SH-SY5Y (cell line): Measurements from ENCODE around the gene TSR1.

Experiments
- GATA2 ChIP-seq: IDR thresholded peaks from 2 replicates; pipeline ENCODE4 v1.6.1; 2011; ENCODE audit warnings: mild to moderate bottlenecking, low read depth, low read length
- GATA3 ChIP-seq: IDR thresholded peaks from 2 replicates; pipeline ENCODE4 v1.6.1; 2011; ENCODE audit warnings: low read depth, mild to moderate bottlenecking, low read length, moderate library complexity

The TSR1 gene

DNA sequence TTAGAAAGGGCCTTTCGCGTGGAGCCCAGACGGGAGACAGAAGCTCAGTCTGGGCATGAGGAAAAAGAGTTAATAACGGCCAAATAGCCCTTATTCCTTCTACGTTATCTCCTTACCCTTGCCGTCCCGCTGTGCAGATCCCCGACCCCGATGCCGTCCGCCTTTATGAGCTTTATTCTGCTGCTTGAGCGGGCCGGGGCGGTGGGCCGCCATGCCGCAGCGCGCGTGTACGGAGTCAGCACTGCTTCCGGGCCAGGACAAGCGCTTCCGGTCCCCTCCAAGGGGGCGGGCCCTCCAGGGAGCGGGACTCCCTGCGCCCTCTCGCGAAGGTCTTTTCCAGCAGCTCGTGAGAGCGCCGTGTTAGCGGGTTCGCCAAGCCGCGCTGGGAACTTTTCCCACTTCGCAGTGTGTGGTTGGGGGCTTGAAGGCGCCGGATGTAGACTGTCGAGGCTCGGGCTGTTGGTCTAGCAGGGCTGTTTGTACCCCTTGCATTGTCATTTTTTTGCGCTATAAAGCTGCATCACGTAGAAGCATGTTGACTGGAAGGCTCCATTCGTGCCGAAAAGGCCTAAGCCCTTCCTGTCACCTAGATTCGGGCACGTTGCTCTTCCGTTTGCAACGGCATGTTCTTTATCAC is at the start of gene TSR1:
Gene TSR1 (minus strand): TSS at position 243 of the 637 bp plus-strand sequence. CDS start 30 bp downstream, at position 213.
- no peak for TF ChIP-seq GATA3
- no peak for TF ChIP-seq GATA2

DNA sequence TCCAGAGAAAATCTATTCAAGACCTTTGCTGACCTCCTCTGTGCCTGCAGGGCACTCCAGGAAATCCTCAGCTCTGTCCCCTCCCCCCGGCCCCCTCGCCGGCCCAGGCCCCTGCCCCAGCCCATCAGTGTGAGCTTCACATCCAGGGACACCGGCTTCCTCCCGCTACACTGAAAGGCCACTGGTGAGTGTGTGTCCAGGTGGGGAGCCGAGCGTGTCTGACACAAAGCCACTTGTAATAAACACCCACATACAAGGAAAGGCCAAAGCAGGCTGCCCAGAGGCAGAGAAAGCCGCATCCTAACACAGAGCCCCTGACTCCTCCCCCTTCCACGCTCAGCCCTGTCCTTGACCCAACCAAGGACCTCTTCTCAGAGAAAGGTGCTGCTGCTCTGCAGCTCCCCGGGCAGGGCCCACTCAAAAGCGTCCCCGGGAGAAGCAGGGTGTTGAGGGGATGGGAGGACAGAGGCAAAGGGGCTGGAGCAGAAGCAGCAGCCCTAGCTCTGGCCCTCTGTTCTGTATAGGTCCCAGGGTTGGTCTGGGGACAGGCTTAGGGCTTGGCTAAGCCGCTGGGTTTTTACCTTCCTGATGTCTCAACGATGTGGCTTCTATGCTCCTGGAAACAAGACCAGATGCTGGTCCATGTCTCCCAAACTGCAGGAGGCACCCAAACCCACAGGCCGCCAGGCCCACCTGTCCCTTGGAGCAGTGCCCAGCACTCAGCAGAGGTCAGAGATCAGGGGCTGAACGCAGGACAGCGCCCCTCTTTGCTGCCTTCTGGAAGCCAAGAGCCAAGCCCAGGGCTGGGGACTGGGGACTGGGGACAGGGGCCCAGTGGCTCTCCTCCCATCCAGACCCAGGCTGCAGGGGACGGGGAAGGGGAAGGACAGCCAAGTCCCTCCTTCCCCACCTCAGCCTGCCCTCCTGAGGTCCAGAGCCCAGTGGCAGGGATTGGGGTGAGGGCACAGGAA is 49.3 kb upstream of the TSR1 start:
- TF ChIP-seq GATA2 (no peak), GATA3 (no peak)

DNA sequence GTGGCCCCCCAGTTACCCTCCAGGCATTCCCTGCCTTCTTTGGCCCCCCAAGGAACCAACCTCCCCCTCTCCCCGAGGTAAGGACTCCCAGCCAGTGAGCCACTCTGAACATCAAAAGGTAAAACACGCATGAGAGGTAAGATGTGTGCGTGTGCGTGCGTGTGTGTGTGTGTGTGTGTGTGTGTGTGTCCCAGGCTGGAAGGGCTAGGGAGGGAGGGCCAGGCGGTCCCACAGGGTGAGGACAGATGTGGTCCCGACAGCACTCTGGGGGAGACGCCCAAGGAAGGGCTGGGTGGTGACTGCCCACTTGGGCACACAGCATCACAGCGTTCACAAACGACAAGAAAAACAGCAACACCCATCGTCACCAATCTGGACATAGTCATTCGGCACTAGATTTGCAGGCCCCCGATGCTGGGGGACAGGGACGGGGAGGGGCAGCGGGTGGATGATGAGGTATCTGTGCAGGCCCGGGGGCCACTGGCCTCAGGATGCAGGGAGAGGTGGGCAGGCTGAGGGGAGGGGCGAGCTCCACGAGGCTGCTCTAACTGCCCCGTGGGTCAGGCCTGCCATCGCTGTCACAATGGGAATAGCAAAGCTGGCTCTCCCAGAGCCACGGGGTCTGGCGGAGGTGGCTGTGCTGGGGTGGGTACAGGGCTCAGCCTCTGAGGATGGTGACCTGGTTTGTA is 48.3 kb upstream of the TSR1 start:
- no peak for TF ChIP-seq GATA3
- TF ChIP-seq GATA2, result no peak

DNA sequence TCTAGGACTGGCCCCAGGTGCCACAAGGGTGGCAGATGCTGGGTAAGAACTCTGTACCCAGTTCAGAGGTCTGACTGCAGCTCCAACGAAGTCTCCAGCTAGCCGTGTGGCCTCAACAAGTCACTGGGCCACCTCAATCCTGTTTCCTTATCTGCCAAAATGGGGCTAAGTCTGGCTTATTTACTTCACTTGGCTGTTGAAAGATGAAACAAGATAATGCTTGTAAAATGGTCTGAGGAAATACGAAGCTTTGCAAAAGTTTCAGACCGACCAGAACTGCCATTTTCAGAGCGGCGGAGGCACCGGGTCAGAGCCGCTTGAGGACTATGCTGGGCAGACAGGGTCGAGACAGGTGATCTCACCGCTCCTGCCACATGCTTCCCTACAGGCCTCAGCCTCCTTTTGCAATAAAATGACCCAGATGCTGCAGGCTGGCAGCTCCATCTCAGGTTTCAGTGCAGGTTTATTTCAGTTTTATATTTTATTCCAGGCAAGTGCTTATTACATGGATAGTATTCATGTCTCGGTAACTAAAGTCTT is 47.4 kb upstream of the TSR1 start:
- no peak for TF ChIP-seq GATA2
- no peak for TF ChIP-seq GATA3

DNA sequence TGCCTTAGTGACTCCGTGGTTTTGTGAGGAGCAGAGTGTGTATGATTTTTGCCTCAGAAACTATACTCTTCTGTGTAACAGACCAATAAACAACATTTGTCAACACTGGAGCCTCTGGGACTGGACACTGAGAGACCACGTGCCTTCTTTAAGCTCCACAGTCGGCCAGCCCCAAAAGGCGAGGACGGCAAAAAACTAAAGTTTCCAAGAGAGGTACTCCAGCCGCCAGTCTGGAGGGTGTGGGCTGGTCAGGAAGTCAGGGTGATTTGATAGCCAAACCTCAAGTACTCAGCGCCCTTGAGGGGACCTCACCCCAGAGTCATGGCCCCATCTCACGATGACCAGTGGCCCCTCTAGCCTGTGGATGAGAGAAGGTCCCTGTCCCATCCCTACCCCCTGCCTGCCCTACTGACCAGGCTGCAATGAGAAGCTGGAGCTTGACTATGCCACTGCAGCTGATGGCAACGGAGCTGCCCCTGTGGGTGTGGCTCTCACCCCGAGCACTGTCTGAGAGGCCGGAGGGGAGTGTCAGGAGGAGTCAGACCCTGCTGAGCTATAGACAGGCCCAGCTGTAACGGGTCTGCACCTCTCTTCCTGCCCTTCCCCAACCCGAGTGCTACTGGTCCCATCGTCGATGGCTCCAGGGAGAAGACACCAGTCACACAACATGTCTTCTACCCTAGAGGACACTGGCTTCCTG is 44.8 kb upstream of the TSR1 start:
- TF ChIP-seq GATA3 (no peak), GATA2 (no peak)

DNA sequence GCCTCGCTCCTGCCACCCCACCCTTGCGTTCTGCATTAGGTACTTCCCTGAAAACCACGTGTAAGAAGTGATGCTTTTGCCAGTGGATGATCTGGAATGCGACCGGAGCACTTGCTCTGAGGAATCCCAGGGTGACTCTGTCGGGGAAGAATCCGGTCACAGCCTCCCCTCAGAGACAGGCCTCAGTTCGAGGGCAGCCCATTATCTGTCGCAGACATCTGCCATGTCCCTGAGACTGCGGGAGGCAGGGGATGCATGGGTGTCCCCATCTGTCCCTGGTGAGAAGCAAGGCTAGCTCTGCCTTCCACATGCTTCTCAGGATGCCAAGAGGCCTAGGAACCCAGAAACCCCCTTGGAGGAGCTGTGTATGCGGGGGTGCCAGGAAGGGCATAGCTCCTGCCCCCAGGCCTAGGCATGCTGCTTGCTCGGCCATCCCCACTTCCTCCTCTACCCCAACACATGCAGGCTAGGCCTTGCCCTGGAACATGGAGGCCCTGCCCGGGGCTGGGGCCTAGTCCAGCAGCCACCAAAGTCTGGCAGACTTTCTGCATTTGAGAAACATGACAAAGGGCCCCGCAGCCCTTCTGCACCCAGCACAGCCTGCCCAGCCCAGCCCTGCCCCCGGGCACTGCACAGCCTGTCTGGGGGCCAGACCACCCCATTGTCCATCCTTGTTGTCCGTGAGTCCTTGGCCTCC is 44.1 kb upstream of the TSR1 start:
- TF ChIP-seq GATA3 (no peak), GATA2 (peak; percentile 81)

DNA sequence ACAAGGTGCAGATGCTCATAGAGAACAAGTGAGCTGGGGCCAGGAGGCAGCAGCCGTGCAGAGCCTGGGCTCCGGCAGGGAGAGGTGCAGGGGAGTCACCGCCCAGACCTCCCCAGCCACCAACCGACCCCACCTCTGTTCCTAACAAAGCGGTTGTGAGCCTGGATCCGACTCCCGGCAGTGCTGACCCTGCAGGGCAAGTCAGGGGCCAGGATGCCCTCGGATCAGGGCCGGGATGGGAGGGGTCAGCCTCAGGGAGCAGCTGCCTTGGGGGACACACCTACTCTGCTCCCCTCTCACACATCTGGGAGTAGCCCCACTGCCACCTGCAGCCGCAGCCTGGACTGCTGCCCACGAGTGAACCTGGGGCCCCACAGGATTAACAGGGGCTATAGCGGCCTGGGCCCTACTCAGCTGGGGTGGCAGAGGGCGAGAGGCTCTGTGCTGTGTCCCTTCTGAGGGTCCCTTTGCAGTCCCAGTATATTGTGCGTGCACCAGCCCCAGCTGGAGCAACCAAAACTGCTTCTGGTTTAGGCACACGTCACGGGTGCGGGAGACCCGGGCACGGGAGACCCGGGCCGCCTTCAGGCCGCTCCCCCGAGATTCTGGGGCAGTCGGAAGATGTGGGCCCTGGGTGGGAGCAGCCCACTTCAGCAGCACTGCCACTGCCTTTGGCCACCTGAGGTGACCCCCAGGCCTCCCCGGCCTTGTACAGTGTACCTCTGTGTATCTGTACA is 43.4 kb upstream of the TSR1 start:
- TF ChIP-seq GATA3 (no peak), GATA2 (no peak)

DNA sequence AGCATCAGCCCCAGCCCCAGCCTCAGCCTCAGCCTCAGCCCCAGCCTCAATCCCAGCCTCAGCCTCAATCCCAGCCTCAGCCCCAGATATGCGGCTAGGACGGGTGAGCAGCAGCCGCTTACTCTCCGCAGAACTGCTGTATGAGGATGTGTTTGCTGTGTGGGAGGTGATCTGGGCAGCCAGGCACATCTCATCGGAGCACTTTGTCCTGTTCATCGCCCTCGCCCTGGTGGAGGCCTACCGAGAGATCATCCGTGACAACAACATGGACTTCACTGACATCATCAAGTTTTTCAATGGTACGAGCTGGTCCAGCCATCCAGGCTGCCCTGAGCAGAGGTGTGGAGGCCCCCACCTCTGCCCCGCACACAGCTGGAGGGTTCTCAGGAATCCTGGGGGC is 42.6 kb upstream of the TSR1 start:
- TF ChIP-seq GATA3, result no peak
- TF ChIP-seq GATA2, result no peak

DNA sequence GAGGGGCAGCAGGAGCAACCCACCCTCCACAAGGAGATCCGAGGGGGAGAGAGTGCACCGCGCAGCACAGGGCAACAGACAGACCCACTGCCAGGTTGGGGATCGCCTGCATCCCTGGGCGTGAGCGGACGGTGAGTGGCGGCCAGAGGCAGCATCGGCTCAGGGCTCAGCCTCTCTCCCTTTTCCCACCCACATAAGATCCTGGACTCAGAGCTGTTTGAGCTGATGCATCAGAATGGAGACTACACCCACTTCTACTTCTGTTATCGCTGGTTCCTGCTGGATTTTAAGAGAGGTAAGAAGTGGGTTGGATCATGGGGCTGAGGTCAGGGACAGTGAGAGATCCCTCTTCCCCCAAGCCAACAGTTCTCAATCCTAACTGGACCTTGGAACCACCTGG is 41.4 kb upstream of the TSR1 start:
- no peak for TF ChIP-seq GATA2
- TF ChIP-seq GATA3, result no peak

DNA sequence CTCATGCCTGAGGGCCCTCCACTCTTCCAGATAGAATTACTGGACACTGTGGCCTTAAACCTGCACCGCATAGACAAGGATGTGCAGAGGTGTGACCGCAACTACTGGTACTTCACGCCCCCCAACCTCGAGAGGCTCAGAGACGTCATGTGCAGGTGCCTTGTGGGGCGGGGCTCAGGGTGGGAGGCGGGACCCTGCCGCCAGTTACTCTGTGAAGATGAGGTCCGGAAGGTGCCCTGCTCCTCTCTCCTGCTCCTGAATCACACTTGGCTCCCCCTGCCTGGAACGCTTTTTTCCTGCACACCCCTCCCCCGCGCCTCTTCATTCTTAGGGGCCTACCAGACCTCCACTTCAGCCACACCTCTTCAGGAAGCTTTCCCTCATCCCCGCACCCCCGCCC is 39.9 kb upstream of the TSR1 start:
- TF ChIP-seq GATA2 (no peak), GATA3 (no peak)

DNA sequence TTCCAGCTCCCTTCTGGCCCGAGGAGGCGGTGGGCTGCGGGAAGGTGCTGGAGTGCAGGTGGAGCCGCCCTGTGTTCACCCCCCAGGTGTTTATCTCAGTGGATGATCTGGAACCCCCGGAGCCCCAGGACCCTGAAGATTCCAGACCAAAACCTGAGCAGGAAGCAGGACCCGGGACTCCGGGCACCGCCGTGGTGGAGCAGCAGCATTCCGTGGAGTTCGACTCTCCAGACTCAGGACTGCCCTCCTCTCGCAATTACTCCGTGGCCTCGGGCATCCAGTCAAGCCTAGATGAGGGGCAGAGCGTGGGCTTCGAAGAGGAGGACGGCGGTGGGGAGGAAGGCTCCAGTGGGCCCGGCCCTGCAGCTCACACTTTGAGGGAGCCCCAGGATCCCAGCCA is 39.1 kb upstream of the TSR1 start:
- TF ChIP-seq GATA3, result no peak
- TF ChIP-seq GATA2, result no peak

DNA sequence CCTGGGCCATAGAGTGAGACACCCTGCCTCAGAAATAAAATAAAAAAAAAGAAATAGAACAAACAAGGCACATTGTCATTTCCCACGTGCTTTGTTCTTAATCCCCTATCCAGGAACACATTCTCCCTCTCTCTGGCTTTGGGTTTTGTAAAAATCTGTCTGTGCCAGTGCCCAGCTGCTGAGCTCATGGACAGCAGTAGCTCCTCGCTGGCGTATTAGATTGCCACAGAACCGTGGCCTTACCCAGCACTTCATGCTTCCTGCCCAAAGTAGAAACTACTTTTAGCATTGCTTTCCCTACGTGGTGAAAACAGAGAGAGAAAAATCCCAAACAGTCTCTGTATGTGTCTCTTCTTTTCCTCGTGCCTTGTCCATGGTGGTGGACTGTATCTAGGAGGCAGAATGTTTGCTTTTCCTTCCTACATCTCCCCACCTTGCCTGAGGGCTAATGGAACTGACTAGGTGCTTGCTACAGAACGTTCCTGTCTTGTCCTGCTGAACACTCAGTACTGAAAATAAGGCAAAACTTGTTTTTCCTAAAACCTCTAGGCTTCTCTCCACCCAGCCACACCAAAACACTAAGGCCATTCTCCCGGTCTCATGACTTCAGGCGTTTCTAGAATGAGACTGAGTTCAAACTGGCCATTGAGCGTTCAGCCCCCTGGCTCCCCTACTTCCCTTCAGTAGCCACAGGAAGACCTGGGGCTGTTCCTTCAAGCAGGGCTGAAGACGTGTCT is 38.5 kb upstream of the TSR1 start:
- TF ChIP-seq GATA2, result no peak
- no peak for TF ChIP-seq GATA3

DNA sequence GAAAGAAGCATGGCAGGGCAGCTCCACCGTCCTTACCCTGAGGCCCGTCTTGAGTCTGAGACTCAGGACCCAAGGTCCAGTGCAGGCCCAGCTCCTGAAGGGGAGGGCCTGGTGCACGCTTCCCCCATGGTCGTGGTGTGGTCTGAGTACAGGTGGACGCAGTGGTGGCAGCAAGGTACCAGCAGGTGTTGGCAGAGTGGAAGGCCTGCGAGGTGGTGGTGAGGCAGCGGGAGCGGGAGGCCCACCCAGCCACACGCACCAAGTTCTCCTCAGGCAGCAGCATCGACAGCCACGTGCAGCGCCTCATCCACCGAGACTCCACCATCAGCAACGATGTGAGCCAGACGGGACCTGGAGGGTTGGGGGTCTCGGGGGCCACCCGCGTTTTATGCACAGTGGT is 36.9 kb upstream of the TSR1 start:
- TF ChIP-seq GATA2 (no peak), GATA3 (no peak)
